GM18951 (cell line): ENCODE results near the gene GNAQ.

ENCODE experiments used
- POLR2A ChIP-seq: IDR thresholded peaks from 4 replicates; pipeline ENCODE4 v1.6.1; 2011; ENCODE audit warnings: mild to moderate bottlenecking; ENCODE audit not compliant: insufficient read length, insufficient read depth; ENCODE audit errors: extremely low read depth
- in situ Hi-C: fragments of 300-500 bp; cut with MboI; formaldehyde crosslinking; loops from one replicate; pipeline ENCODE4 v1.12.0; 2022; ENCODE audit warnings: low sequenced_read_pairs, mixed read lengths, inconsistent platforms; ENCODE audit not compliant: unreplicated experiment

Gene GNAQ

GRCh38 chr9:77753180-77753579 lies 278.4 kb downstream of the GNAQ start:
- in situ Hi-C loops = no loop called here
- no peak for TF ChIP-seq POLR2A

GRCh38 chr9:77752554-77752953 lies 279.1 kb downstream of the GNAQ start:
- TF ChIP-seq POLR2A = no peak
- in situ Hi-C loops = no loop called here

- no peak for TF ChIP-seq POLR2A
- in situ Hi-C loops = no loop called here
Observed at GRCh38 chr9:77751341-77752091, 280.1 kb downstream of the GNAQ start.

GRCh38 chr9:77750981-77751340 lies 280.6 kb downstream of the GNAQ start:
- in situ Hi-C loops = no loop called here
- no peak for TF ChIP-seq POLR2A

- in situ Hi-C loops = no loop called here
- no peak for TF ChIP-seq POLR2A
Observed at GRCh38 chr9:77750284-77750683, 281.3 kb downstream of the GNAQ start.

- in situ Hi-C loops = loop anchor here (25.0 kb wide), 1 partner anchor 311 kb away; no protein-coding TSS in a partner anchor
- no peak for TF ChIP-seq POLR2A
Observed at GRCh38 chr9:77748214-77748772, 283.3 kb downstream of the GNAQ start.

- in situ Hi-C loops = loop anchor here (25.0 kb wide), 1 partner anchor 310 kb away; no protein-coding TSS in a partner anchor
- no peak for TF ChIP-seq POLR2A
Observed at GRCh38 chr9:77747163-77747562, 284.4 kb downstream of the GNAQ start.

- TF ChIP-seq POLR2A = no peak
- in situ Hi-C loops = loop anchor here (25.0 kb wide), 1 partner anchor 308 kb away; no protein-coding TSS in a partner anchor
Observed at GRCh38 chr9:77744841-77745430, 286.7 kb downstream of the GNAQ start.

- in situ Hi-C loops = loop anchor here (25.0 kb wide), 1 partner anchor 306 kb away; no protein-coding TSS in a partner anchor
Observed at GRCh38 chr9:77743386-77743785, 288.2 kb downstream of the GNAQ start.

GRCh38 chr9:77738932-77739331 lies 292.7 kb downstream of the GNAQ start:
- no peak for TF ChIP-seq POLR2A

More at GRCh38 chr9:77743386-77743785, 288.2 kb downstream of the GNAQ start:
- no peak for TF ChIP-seq POLR2A

GRCh38 chr9:77735494-77735893 lies 296.1 kb downstream of the GNAQ start:
- in situ Hi-C loops = loop anchor here (25.0 kb wide), 1 partner anchor 298 kb away; no protein-coding TSS in a partner anchor
- TF ChIP-seq POLR2A = no peak

More at GRCh38 chr9:77738932-77739331, 292.7 kb downstream of the GNAQ start:
- in situ Hi-C loops = loop anchor here (25.0 kb wide), 1 partner anchor 302 kb away; no protein-coding TSS in a partner anchor

GRCh38 chr9:77731930-77732329 lies 299.7 kb downstream of the GNAQ start:
- TF ChIP-seq POLR2A = no peak
- in situ Hi-C loops = loop anchor here (25.0 kb wide), 1 partner anchor 295 kb away; no protein-coding TSS in a partner anchor

- in situ Hi-C loops = loop anchor here (25.0 kb wide), 1 partner anchor 294 kb away; no protein-coding TSS in a partner anchor
- no peak for TF ChIP-seq POLR2A
Observed at GRCh38 chr9:77731008-77731698, 300.5 kb downstream of the GNAQ start.
